Bronchial epithelial cell (primary cell): Measurements from ENCODE around the gene HEATR3. TPM values are rescaled to one million over a fixed set of nuclear protein-coding genes. Genes with fewer than 3 reads are reported as not detected.
A peak's percentile ranks its signal among the peaks of the same experiment; 100 is the strongest.

Source experiments
- DNase-seq: peaks from one replicate; pipeline ENCODE4 v3.0.0-alpha.2; 2010; ENCODE audit warnings: low read depth
- FAIRE-seq: peaks from 2 replicates; lab custom pipeline; 2011; peaks lifted over from hg19 to GRCh38; lab: Jason Lieb, UNC
- H3K27me3 ChIP-seq: 2 replicates; pipeline ENCODE4 v1.5.1; 2011; ENCODE audit warnings: low read length; ENCODE audit not compliant: control insufficient read depth, insufficient read depth
- H3K36me3 ChIP-seq: 2 replicates; pipeline ENCODE4 v1.5.1; 2011; ENCODE audit warnings: low read length; ENCODE audit not compliant: control insufficient read depth, insufficient read depth
- H3K4me3 ChIP-seq: 2 replicates; pipeline ENCODE4 v1.5.1; 2011; ENCODE audit warnings: mild to moderate bottlenecking, low read depth, low read length, control low read depth
- total RNA-seq: library from RNA; depleted of rRNA; stranded (reverse); fragments of >200 nt; gene quantifications from 2 replicates; pipeline ENCODE4 v1.2.1, GENCODE V29; 2014
- TF ChIP-seq, protein P1 (sequence below): IDR thresholded peaks from 2 replicates; pipeline ENCODE4 v1.5.1; 2011; ENCODE audit warnings: mild to moderate bottlenecking, moderate library complexity, low read length, control low read depth, inconsistent platforms; ENCODE audit not compliant: insufficient read depth, severe bottlenecking

HEATR3 gene
- total RNA-seq, 1 donor from 2014 or later: 16.1 TPM

DNA sequence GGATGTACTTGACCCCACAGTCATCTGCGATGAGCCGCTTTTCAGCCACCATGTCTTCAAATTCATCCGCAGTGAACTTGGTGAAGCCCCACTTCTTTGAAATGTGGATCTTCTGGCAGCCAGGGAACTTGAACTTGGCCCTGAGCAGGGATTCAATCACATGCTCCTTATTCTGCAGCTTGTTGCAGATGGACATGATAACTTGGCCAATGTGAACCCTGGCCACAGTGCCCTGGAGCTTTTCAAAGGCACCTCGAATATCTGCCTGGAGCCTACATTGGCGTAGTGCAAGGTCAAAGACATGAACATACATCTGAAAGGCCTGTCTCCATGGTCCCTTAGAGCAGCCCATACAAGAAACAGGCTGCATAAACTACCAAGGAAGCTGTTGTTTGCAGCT, 85.6 kb downstream of the HEATR3 start:
- no peak for DNase-seq
- no peak for FAIRE-seq
- Histone ChIP-seq H3K4me3 (no peak overlapping the region), H3K36me3 (no peaks in the 10 kb centered on the region), H3K27me3 (no peaks in the 10 kb centered on the region)
- TF ChIP-seq, protein P1, sequence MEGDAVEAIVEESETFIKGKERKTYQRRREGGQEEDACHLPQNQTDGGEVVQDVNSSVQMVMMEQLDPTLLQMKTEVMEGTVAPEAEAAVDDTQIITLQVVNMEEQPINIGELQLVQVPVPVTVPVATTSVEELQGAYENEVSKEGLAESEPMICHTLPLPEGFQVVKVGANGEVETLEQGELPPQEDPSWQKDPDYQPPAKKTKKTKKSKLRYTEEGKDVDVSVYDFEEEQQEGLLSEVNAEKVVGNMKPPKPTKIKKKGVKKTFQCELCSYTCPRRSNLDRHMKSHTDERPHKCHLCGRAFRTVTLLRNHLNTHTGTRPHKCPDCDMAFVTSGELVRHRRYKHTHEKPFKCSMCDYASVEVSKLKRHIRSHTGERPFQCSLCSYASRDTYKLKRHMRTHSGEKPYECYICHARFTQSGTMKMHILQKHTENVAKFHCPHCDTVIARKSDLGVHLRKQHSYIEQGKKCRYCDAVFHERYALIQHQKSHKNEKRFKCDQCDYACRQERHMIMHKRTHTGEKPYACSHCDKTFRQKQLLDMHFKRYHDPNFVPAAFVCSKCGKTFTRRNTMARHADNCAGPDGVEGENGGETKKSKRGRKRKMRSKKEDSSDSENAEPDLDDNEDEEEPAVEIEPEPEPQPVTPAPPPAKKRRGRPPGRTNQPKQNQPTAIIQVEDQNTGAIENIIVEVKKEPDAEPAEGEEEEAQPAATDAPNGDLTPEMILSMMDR: no peak

- TF ChIP-seq, protein P1: no peak
- FAIRE-seq: no peak
- H3K36me3 ChIP-seq: no peaks in the 10 kb centered on the region
- H3K27me3 ChIP-seq: no peaks in the 10 kb centered on the region
- no peak overlapping the region for H3K4me3 ChIP-seq
- DNase-seq: peak; percentile 8
Measured at GRCh38 chr16:50151756-50152155, 86.0 kb downstream of the HEATR3 start.

DNA sequence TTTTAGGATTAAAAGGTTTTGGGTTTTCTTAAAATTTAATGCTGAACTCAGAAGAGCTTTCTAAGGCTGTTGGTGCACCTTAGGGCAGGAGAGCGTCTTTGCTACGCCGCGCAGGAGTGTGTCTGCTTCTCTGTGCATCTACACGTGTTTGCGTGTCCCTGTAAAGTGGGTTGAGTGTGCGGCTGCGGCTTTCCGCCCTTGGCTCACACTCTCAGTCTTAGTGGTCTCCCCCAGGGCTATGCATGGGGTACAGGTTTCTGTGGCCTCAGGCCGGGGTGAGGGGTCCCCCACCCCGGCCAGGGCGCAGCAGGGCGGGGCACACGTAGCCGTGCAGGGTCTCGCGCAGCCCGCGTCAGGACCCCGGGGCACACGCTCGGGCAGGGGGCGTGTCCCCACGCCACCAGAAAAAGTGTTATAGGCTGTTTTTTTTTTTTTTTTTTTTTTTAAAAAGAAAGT, 86.6 kb downstream of the HEATR3 start:
- Histone ChIP-seq H3K27me3 (no peaks in the 10 kb centered on the region), H3K4me3 (peak overlapping the region; percentile 83), H3K36me3 (no peaks in the 10 kb centered on the region)
- TF ChIP-seq, protein P1: no peak
- DNase-seq: peak; percentile 37
- FAIRE-seq: no peak

GRCh38 chr16:50152807-50153595, 87.2 kb downstream of the HEATR3 start, which contains the start of gene TENT4B:
TSS of gene TENT4B (plus strand) at chr16:50153306. CDS start at chr16:50153622, 316 bp downstream.
- DNase-seq (peak; percentile 50), FAIRE-seq (no peak)
- peak within 1 kb of the TSS; percentile 89 for H3K4me3 ChIP-seq

DNA sequence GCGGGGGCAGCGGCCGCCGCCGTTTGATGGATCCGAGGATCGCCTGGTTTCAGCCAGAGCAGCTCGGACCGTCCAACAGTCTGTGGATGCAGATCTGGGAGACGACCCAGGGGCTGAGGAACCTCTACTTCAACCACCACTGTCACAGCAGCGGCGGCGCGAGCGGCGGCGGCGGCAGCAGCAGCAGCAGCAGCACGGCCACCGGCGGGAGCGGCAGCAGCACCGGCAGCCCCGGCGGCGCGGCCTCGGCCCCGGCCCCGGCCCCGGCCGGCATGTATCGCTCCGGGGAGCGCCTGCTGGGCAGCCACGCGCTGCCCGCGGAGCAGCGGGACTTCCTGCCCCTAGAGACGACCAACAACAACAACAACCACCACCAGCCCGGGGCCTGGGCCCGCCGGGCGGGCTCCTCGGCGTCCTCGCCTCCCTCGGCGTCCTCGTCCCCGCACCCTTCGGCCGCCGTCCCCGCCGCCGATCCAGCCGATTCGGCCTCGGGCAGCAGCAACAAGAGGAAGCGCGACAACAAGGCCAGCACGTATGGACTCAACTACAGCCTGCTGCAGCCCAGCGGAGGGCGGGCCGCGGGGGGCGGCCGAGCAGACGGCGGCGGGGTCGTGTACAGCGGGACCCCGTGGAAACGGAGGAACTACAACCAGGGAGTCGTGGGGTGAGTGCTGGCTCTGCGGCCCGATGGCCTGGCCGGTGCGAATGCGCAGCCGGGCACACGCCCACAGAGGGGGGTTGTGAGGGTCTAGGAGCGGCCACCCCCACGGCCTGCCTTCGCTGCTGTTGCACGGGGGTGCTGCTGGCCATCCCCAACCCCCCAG, 88.0 kb downstream of the HEATR3 start:
- TF ChIP-seq, protein P1: no peak
- H3K27me3 ChIP-seq: no peaks in the 10 kb centered on the region
- H3K4me3 ChIP-seq: peak overlapping the region; percentile 89
- FAIRE-seq (no peak), DNase-seq (no peak)
- no peaks in the 10 kb centered on the region for H3K36me3 ChIP-seq

More at GRCh38 chr16:50152807-50153595, 87.2 kb downstream of the HEATR3 start, which contains the start of gene TENT4B:
- TF ChIP-seq, protein P1: no peak
- H3K27me3 ChIP-seq: no peaks in the 10 kb centered on the region
- no peaks in the 10 kb centered on the region for H3K36me3 ChIP-seq
